Measurements from ENCODE around the gene COTL1.
"Not testable (repeated sequence)": the region's sequence is repeated elsewhere in the genome, so short reads cannot be mapped to it uniquely, and the experiment has no call there.

Gene COTL1

DNA sequence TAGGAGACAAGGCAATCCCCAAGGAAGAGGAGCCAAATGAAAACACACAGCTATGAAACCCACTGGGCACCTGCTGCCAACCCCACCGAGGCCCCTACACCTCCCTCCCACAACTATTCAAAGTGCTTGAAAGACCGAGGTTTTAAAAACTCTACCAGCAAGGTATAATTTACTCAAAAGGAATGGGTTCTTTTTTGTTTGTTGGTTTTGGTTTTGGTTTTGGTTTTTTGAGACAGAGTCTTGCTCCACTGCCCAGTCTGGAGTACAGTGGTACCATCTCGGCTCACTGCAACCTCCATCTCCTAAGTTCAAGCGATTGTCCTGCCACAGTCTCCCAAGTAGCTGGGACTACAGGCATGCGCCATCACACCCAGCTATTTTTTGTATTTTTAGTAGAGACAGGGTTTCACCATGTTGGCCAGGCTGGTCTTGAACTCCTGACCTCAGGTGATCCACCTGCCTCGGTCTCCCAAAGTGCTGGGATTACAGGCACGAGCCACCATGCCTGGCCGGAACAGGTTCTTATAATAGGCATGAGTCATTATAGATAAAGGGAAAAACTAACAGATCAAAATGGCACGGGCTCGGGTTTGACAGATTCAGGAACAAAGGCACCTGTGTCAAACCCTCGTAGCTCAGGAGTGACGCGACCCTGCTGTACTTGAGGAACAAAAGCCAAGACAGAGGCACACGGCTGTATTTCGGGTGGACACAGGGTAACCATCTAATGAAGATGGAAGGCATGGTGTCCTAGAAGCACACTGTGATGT, 40.7 kb downstream of the COTL1 start:
- in situ Hi-C loops (cut with MboI; ENCODE audit: low sequenced_read_pairs): no loop called here

GRCh38 chr16:84575914-84576313, 42.0 kb downstream of the COTL1 start:
- in situ Hi-C loops (cut with MboI; ENCODE audit: low sequenced_read_pairs): no loop called here

DNA sequence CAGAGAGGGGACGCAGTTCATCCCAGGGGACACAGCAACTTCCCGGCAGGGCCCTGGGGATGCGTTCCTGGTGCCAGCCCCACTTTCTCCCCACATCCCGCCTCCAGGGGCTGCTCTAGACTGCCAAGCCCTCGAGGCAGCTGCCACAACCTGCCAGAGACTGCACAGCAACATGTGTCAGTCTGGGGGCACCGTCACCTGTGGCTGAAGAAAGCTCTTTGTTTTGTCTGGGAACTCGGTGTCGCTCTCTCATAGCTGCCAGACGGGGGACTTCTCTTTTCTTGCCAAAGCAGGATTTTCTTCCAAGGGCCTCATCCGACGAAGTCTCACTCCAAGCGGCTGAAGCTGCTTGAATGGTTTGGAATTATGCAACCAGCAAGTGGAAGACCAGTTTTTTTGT, 43.7 kb downstream of the COTL1 start:
- in situ Hi-C loops (cut with MboI; ENCODE audit: low sequenced_read_pairs): no loop called here

DNA sequence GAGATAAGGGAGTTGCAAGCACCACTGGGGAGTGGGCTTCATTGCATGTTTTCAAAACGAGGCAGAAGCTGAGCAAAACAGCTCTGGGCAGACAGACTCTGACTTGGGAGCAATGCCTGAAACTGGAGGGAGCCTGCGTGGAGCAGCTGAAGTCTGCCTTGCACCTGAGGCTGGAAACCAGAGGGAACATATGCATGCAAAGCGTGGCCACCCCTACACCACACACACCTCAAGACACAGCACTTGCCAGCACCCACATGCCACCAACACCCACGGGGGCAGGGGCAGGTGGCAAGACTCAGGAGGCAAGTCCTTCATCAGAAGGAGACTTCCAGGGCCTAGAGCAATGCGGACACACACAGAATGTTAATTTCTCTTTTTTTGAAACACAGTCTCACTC, 45.8 kb downstream of the COTL1 start:
- in situ Hi-C loops (cut with MboI; ENCODE audit: low sequenced_read_pairs): no loop called here

DNA sequence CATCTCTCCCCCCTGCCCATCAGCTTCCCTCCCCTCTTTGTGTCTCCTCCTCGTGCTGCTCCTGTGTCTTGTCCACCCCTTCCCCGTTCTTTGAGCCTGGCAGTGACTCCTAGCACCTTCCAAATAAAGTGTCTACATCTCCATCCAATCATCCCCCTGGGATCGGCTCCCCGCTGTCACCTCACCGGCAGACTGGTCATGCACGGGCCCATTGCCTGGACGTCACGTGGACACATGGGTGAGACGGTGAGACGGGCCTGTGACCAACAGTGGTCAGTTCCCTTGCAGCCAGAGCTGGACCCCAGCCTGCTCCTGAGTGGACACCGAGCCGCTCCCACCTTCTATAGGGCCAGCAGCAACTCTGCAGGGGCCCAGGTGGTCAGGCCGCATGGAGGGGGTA, 46.4 kb downstream of the COTL1 start:
- in situ Hi-C loops (cut with MboI; ENCODE audit: low sequenced_read_pairs): no loop called here

GRCh38 chr16:84570739-84571403, 47.0 kb downstream of the COTL1 start:
- in situ Hi-C loops (cut with MboI; ENCODE audit: low sequenced_read_pairs): no loop called here

GRCh38 chr16:84569382-84569987, 48.4 kb downstream of the COTL1 start:
- in situ Hi-C loops (cut with MboI; ENCODE audit: low sequenced_read_pairs): no loop called here

DNA sequence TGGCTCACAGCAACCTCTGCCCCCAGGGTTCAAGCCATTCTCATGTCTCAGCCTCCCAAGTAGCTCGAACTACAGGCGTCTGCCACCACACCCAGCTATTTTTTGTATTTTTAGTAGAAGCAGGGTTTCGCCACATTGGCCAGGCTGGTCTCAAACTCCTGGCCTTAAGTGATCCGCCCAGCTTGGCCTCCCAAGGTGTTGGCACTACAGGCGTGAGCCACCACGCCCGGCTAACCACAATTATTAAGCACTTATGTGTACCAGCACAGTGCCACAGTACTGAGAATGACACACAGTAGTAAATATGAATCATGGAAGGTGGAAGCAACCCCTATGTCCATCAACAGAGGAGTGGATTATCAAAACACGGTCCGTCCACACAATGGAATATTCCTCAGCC, 49.8 kb downstream of the COTL1 start:
- in situ Hi-C loops (cut with MboI; ENCODE audit: low sequenced_read_pairs): no loop called here

GRCh38 chr16:84567286-84567962, 50.5 kb downstream of the COTL1 start:
- in situ Hi-C loops (cut with MboI; ENCODE audit: low sequenced_read_pairs): no loop called here

- in situ Hi-C loops (cut with MboI; ENCODE audit: low sequenced_read_pairs): no loop called here
Observed at GRCh38 chr16:84566545-84567257, 51.2 kb downstream of the COTL1 start.

- in situ Hi-C loops (cut with MboI; ENCODE audit: low sequenced_read_pairs): no loop called here
Observed at GRCh38 chr16:84565669-84566495, 52.0 kb downstream of the COTL1 start.

- in situ Hi-C loops (cut with MboI; ENCODE audit: low sequenced_read_pairs): no loop called here
Observed at GRCh38 chr16:84563786-84564420, 54.0 kb downstream of the COTL1 start.

DNA sequence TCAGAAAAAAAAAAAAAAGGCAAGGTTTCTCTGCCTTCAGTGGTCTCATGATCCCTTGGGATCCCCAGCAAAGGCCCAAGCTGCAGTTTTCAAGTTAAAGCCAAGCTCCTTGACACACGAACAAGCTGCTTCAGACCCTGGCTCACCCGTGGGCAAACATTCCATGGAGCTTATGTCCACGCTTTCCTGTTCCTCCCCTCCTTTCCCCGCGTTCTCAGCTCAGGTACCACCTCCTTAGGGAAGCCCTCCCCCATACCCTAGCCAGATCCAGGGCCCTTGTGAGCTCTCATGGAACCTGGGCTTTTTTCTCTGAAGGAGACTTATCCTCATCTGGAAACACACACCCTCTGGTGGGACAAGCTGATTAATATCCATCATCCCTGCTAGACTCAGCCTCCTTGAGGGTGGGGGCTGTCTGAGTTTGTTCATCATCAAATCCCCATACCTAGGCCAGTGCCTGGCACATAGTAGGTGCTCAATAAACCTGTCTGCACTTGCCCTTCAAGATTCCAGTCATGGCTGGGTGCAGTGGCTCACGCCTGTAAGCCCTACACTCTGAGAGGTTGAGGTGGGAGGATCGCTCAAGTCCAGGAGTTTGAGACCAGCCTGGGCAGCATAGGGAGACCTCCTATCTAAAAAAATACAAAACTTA, 54.7 kb downstream of the COTL1 start:
- in situ Hi-C loops (cut with MboI; ENCODE audit: low sequenced_read_pairs): no loop called here

DNA sequence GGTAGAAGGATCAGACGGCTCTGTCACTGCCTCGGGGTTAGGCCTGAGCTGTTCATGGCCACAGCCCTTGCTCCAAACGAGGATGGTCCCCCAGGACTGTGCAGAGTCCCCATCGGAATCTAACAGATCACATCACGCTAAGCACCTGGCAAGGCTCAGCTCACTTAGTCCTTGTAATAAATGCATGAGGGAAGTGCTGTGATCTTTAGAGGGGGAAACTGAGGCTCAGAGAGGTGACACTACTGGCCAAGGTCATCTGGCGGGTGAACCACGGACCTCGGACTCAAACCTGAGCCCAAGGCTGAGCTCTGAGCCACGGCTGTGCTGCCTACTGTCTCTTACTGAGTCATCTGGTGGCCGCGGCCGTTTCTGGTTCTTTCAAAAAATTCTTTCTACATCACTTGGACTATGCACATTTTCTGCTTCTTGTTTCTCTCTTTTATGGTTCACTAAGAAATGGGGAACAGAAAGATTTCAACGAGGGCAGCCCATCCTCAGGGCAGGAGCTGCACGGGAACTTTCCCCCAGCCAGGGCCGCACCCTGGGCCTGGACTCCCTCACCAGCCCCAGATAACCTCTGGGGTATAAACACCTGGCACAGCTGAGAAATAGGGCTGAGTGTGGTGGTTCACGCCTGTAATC, 55.6 kb downstream of the COTL1 start:
- in situ Hi-C loops (cut with MboI; ENCODE audit: low sequenced_read_pairs): no loop called here

- in situ Hi-C loops (cut with MboI; ENCODE audit: low sequenced_read_pairs): no loop called here
Observed at GRCh38 chr16:84561291-84561690, 56.6 kb downstream of the COTL1 start.

GRCh38 chr16:84560269-84560668, 57.6 kb downstream of the COTL1 start:
- in situ Hi-C loops (cut with MboI; ENCODE audit: low sequenced_read_pairs): no loop called here

- in situ Hi-C loops (cut with MboI; ENCODE audit: low sequenced_read_pairs): no loop called here
Observed at GRCh38 chr16:84559311-84559932, 58.5 kb downstream of the COTL1 start.

DNA sequence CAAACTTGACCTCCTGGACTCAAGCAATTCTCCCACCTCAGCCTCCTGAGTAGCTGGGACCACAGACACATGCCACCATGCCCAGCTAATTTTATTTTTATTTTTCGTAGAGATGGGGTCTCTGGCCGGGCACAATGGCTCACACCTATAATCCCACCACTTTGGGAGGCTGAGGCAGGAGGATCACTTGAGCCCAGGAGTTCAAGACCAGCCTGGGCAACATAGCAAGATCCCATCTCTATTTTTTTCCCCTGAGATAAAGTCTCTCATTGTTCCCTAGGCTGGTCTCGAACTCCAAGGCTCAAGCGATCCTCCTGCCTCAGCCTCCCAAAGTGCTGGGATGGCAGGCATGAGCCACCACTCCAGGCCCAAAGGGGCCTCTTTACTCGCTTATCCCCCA, 59.0 kb downstream of the COTL1 start:
- in situ Hi-C loops (cut with MboI; ENCODE audit: low sequenced_read_pairs): not testable (repeated sequence)
